ENCODE measurements around the gene ARPC4. TPM values are rescaled to one million over a fixed set of nuclear protein-coding genes. Genes with fewer than 3 reads are reported as not detected.

Gene ARPC4
- total and polyA plus RNA-seq, 2 donors (not counting 3 experiments of a cell fraction or from before 2014, with no cell fraction given) = 181 to 197 TPM

GRCh38 chr3:9780910-9781309 lies 12.0 kb upstream of the ARPC4 start:
- Histone ChIP-seq H3K4me3 (replicated peaks in 1 of 3; ENCODE audit: insufficient read depth in 1 of 3, low read depth in 1 of 3, low read length in 3 of 3) (no peak overlapping the region), H3K79me2 (ENCODE audit: control insufficient read depth, insufficient read depth, low read length) (no peaks in the 10 kb centered on the region), H3K27ac (ENCODE audit: insufficient read depth, low read depth, low read length) (no peak overlapping the region), H3K4me1 (ENCODE audit: control insufficient read depth, extremely low read depth, insufficient read depth, low read length) (no peaks in the 10 kb centered on the region), H2AFZ (ENCODE audit: low read depth, low read length) (no peak overlapping the region), H3K9ac (replicated peaks; ENCODE audit: extremely low read depth, insufficient read depth, low read length) (no peak overlapping the region), H4K20me1 (replicated peaks; ENCODE audit: control insufficient read depth, extremely low read depth, insufficient read depth, low read length) (no peaks in the 10 kb centered on the region), H3K36me3 (ENCODE audit: control insufficient read depth in 2 of 2, extremely low read depth in 1 of 2, insufficient read depth in 2 of 2, low read length in 2 of 2) (peaks cover 0 to 5% of the 10 kb centered on the region in 2 experiments), H3K4me2 (ENCODE audit: insufficient read depth, low read length) (no peak overlapping the region), H3K9me1 (replicated peaks; ENCODE audit: control insufficient read depth, extremely low read depth, insufficient read depth, low read length) (no peaks in the 10 kb centered on the region), H3K9me3 (replicated peaks; ENCODE audit: control insufficient read depth, insufficient read depth, low read length) (no peaks in the 10 kb centered on the region), H3K27me3 (ENCODE audit: control insufficient read depth in 2 of 2, insufficient read depth in 2 of 2, low read length in 2 of 2) (no peaks in the 10 kb centered on the region)
- intact Hi-C loops (cut with micrococcal nuclease) (no loop called here), dilution Hi-C loops (cut with MboI; ENCODE audit: extremely low pct_ligation_motif_present, low sequenced_read_pairs) (no loop called here)
- TF ChIP-seq POLR2AphosphoS5 (IDR thresholded peaks at IDR 0.05; ENCODE audit: insufficient read depth, low read depth, low read length) (no peak), JUN (IDR thresholded peaks at IDR 0.05; ENCODE audit: borderline replicate concordance, insufficient read depth, insufficient read length, low read depth) (no peak), POLR2A (IDR thresholded peaks at IDR 0.05; ENCODE audit: low read depth, low read length) (no peak), MYC (IDR thresholded peaks at IDR 0.05; ENCODE audit: low read depth, low read length) (no peak), FOS (IDR thresholded peaks at IDR 0.05; ENCODE audit: borderline replicate concordance, insufficient read depth, low read length) (no peak), MAX (IDR thresholded peaks at IDR 0.05; ENCODE audit: insufficient read depth, insufficient read length) (no peak), EZH2 (IDR thresholded peaks at IDR 0.05; ENCODE audit: borderline replicate concordance, low read depth, low read length, severe bottlenecking) (no peak), GATA2 (IDR thresholded peaks at IDR 0.05; ENCODE audit: insufficient read depth, insufficient read length, low read depth, low read length) (no peak)
- TF ChIP-seq, protein P1, sequence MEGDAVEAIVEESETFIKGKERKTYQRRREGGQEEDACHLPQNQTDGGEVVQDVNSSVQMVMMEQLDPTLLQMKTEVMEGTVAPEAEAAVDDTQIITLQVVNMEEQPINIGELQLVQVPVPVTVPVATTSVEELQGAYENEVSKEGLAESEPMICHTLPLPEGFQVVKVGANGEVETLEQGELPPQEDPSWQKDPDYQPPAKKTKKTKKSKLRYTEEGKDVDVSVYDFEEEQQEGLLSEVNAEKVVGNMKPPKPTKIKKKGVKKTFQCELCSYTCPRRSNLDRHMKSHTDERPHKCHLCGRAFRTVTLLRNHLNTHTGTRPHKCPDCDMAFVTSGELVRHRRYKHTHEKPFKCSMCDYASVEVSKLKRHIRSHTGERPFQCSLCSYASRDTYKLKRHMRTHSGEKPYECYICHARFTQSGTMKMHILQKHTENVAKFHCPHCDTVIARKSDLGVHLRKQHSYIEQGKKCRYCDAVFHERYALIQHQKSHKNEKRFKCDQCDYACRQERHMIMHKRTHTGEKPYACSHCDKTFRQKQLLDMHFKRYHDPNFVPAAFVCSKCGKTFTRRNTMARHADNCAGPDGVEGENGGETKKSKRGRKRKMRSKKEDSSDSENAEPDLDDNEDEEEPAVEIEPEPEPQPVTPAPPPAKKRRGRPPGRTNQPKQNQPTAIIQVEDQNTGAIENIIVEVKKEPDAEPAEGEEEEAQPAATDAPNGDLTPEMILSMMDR (IDR thresholded peaks at IDR 0.05; ENCODE audit: extremely low read depth in 1 of 2, insufficient read depth in 1 of 2, low read depth in 1 of 2, low read length in 2 of 2) = no peak
- DNase-seq (ENCODE audit: low read depth, low spot score) = no peak
- no TSS peak for BruUV-seq (replicated peaks)
- ChIA-PET CTCF (interaction anchor here (0.6 to 1.1 kb wide), 2 partner anchors 11 to 28 kb away, joined by 3 read pairs; partner anchors contain the start of gene CAMK1), POLR2A (no interaction called here)
- FAIRE-seq = no peak
